ENCODE results near the gene PILRA. TPM values are rescaled to one million over a fixed set of nuclear protein-coding genes. Genes with fewer than 3 reads are reported as not detected.
A peak's percentile ranks its signal among the peaks of the same experiment; 100 is the strongest.

The PILRA gene
- total RNA-seq, 1 donor: 2.2 TPM

DNA sequence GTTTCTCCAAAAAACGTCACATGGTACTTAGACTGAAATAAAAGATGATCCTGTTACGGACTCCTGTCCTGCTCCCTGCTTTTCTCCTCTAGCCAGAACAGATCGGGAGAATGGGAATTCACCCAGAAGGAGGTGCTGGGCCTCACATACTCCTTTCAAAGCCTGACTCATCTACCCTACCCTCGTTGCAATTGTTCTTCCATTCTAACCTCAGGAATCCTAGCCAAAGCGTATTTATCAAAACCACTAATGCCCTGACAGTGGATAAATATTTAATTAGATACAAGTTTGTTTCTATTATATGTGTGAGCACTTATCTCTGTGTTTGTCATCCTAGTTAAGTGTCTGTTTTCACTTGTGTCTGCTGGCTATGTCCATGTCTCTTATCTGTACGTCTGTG lies 33.5 kb downstream of the PILRA start:
- DNase-seq (ENCODE audit: low read depth in 2 of 3, low spot score in 2 of 3): no peak

DNA sequence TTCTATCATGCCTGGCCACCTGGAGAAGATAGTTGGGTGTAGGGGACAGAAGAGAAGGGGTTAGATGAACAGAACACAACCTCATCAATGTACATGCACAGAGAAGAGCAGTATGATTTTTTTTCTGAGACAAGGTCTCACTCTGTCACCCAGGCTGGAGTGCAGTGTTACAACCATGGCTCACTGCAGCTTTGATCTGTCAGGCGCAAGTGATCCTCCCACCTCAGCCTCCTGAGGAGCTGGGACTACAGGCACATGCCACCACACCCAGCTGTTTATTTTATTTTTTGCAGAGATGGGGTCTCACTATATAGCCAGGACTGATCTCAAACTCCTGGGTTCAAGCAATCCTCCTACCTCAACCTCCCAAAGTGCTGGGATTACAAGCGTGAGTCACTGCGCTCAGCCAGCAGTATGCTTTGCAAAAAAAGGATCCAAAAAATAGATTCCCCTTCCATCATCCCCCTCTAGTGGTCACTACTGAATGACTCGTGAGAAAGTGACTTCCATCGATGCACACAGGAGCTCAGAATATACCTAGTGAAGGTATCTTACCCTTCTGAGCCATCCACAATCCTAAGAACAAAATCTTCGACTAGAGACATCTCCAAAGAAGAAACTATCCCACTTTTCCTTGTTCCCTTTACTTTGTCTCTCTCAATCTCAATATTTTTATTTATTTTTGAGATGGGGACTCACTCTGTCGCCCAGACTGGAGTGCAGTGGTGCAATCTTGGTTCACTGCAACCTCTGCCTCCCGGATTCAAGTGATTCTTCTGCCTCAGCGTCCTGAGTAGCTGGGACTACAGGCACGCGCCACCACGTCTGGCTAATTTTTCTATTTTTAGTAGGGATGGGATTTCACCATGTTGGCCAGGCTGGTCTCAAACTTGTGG lies 34.2 kb downstream of the PILRA start:
- peak; percentile 31 to 79 (median 70) for DNase-seq (ENCODE audit: low read depth in 2 of 3, low spot score in 2 of 3)

DNA sequence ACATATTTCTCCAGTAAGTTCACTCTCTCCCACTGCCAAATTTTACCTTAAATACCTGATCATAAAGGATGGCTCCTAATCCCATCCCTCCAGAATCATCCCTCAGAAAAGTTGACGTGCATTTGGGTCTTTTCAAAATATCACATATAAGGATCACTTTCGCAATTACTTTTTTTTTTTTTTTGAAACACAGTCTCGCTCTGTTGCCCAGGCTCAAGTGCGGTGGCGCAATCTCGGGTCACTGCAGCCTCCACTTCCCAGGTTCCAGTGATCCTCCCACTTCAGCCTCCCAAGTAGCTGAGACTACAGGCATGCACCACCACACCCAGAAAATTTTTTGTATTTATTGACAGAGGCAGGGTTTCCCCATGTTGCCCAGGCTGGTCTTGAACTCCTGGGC lies 37.8 kb downstream of the PILRA start:
- no peak for DNase-seq (ENCODE audit: low read depth in 2 of 3, low spot score in 2 of 3)

DNA sequence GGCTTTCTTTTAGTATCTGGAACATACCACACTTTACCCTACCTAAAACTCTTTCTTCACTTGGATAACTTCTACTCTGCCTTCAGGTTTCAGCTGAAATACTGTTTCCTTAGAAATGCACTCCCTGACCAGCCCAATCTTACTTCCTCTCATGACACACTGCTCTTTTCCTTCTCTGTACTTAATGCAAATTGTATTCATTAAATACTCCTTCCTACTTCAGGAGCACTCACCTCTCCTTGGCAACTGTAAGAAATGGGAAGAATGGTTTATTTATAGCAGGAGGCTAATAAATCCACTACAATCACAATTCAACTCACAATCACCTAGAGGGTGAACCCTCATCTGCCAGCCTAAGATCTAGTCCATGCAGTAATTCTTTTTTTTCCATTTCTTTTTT lies 40.1 kb downstream of the PILRA start:
- DNase-seq (ENCODE audit: low read depth in 2 of 3, low spot score in 2 of 3): no peak

DNA sequence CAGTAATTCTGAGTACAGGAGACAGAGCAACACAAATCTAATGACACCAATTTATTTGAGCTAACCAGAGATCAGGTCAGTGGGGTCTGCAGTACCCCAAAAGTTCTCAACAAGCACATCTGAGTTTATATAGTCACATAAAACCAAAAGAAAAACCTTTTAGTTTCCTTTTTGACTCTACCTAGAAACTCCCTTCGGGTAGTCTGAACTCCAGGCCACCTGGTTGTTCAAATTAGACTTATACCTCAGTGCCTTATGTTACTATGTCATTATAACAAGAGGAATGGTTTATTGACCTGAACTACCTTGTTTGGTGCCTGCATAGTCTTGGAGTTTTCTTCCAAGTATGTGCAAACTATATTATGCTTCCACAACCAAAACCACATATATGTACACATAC lies 40.6 kb downstream of the PILRA start:
- DNase-seq (ENCODE audit: low read depth in 2 of 3, low spot score in 2 of 3): no peak

DNA sequence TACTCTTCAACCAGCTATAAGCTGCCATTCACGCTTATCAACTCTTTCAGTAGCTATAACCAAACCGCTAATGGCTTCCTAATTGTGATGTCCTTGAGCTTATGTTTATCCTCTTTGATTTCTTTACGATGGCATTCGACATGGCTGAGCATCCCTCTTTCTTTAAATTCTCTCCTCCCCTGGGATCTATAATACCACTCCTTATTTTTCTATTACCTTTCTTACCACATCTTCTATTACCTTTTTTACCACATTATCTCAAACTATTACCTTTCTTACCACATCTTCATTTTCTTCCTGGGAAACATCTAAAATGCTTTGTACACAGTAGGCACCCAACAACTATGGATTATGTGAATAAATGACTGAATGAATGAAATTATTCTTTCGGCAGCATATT lies 42.2 kb downstream of the PILRA start:
- no peak for DNase-seq (ENCODE audit: low read depth in 2 of 3, low spot score in 2 of 3)

DNA sequence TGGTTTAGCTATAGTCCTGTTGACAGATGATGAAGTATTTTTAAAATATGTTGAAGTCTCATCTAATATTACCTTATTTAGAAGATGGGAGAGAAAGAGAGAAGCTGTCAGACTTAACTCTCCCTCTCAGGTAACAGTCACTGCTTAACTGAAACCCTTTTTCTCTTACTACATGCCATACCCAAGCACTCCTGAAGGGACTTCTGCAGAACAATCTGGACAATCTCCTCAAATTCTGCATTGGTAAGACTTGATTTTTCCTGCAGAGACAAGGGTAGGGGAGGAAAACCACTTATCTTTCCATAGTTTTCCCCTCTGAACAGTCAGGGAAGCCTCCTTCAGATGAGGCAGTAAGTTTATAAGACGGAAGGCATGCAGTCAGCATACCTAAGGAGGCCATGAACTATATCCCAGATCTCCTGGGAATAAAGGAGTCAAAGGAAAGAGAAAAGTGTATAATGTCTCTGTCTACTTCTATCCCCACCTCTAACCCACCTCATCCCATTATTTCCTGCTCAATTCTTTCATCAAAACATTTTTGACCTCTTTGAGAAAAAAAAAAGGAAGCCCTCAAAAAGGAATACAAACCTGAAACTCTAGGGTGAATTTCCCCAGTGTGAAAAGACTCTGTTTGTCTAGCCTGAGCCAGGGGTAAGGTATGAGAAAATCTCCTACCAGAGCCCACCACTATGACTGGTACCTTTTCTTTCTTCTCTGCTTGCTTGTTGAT lies 45.8 kb downstream of the PILRA start:
- no peak for DNase-seq (ENCODE audit: low read depth in 2 of 3, low spot score in 2 of 3)

DNA sequence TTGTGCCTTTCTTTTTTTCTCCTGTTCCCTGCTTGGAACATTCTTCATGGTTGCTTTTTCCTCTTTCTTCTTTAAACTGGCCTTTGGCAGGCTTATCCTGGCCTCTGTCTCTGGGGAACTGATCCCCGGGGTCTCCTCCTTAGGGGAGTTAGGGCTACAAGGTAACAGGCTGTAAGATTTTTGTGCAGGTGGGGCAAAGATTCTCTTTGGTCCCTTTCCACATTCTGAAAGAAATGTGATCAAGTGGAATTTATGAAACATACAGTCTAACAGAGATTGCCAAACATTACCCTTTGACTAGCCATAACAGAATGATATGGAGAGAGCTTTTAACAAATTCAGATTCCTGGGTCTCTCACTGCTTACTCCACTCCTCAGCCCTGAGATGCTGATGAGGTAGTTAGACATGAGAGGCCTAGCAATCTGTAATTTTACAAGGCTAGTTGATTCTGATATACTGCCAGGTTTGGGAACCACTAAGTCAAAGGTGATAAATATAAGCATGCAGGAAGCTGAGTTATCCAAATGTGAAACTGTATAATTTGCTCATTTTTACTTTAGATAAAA lies 46.5 kb downstream of the PILRA start:
- no peak for DNase-seq (ENCODE audit: low read depth in 2 of 3, low spot score in 2 of 3)

DNA sequence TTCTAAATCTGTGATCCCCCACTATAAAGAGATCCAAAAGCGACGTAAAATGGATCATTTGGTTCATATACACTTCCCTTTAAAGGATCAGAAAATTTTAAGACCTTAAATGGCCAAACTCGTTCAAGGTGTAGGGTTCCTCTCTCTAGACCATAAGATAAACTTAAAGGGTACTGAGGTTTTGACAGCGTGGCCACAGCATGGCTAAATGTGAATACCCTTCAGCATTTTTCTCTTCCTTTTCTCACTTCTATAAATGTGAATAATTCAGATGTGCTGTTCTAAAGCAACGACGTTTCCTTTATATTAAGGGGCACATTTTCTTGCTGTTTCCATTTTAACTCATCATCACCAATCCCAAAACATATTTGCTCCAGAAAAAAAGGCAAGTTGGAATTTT lies 50.0 kb downstream of the PILRA start:
- no peak for DNase-seq (ENCODE audit: low read depth in 2 of 3, low spot score in 2 of 3)

DNA sequence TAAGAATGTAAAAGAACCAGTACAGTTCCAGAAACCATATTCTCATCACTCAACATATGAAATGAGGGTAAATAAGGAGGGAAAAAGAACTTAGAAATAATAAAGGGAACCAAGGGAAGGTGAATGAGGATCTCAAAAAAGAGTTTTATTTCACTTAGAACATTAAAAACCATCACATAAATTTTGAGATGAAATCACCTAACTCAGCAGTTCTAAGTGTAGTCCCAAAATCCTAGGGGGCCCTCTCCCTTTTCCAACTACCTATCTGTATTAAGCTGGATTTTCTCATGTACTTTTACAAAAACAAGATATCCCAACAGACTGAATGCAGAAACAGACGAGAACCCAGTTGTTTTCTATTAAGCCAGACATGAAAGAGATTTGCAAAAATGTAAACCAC lies 52.1 kb downstream of the PILRA start:
- DNase-seq (ENCODE audit: low read depth in 2 of 3, low spot score in 2 of 3): no peak

DNA sequence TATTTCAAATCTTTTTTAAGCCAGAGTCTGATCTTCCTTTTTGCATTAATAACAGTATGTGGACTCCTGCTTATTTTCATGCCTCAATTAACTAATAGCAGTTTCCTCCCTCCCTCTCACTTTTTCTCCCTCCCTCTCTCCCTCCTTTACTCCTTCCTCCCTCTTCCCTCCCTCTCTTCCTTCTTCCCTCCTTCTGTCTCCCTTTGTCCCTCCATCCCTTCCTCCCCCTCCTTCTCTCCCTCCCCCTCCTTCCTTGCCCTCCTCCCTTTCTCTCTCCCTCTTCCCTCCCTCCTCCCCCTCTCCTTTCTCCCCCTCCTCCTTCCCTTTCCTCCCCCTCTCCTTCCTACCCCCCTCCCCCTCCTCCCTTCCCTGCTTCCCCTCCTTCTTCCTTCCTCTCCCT lies 53.2 kb downstream of the PILRA start:
- DNase-seq (ENCODE audit: low read depth in 2 of 3, low spot score in 2 of 3): no peak

DNA sequence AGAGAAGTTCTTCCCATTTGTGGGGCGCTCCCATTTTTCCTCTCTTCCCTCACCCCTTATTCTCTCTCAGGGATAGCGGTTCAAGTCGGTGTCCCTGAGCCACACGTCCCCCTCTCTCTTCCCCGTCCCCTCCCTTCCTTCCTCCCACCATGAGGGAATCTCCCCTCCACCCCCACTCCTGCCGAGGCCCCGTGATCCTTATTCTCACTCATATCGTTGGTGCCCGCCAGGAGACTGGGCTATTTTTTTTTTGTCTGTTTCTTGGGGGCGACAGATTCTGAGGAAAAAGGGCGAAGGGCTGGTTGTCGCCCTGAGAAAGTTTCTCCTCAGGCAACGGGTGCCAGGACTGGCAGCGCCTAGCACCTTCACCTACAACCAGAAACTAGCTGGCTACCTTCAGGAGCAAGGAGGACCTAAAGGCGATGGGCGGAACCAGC lies 54.5 kb downstream of the PILRA start:
- DNase-seq (ENCODE audit: low read depth in 2 of 3, low spot score in 2 of 3): no peak

DNA sequence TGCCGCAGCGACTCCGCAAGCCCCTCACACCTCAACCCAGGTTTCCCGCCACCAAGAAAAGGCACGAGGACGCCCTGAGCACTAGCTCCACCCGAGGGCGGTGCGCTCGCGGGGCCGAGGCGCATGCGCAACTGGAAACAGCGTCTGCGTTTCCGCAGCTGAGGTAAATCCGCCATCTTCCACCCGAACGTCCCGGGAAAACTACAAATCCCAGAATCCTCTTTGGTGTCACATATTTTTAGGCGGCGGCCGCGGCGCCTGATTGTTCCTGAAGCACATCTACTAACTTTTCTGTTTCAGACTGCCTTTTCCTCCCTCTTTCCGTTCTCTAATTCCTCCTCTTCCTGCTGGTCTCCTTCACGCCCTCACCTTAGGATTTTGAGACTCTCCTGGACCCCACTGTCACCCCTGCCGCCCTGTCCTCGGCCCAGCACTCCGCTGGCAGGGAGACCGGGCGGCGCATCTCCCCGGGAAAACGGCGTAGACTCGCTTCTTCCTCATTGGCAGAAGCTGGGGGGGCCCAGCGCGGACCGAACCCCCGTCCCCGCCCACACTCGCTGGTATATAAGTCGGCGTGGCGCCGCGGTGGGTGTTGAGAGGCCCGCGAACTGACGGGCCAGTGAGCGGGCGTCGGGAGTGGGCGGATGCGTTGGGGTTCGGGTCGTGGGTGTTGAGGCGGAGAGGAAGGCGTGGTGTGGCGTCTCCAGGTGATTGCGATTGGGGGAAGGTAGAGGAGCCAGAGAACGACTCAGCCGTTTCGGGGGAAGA lies 55.1 kb downstream of the PILRA start, which contains the start of gene ZCWPW1:
TSS of gene ZCWPW1 (minus strand) at position 505 of the 768 bp plus-strand sequence. CDS start 8,054 bp downstream, outside the sequence.
- DNase-seq (ENCODE audit: low read depth in 2 of 3, low spot score in 2 of 3): peak; percentile 95 to 98 (median 97)

DNA sequence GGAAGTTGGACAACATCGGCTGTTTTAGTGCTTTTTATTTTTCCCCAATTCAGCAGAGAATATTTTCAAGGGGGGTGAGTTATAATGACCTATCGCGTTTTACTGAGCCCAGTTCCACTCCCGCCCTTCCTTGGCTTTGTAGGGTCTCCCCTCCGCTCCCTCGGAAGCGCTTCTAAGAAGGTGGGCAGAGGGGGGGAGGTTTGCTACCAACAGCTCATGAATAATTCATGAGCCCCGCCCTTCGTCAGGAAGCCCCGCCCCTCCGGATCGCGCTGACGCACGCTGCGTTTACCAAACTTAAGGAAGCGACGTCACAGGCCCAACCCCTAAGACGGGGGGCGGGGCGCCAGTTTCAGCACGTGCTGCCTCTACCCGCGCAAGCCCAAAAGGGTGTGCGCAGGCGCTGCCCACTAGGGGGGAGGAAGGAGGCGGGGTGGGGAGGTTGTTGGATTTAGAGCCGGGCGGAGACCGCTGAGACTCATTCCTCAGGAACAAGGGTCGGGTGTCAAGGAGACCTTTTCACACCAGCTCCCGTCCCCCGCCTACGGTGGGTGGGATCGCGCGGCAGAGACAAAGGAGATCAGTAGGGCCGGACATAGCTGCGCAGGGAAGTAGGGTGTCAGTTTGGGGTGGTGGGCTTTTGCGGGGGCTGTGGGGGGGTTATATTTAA lies 55.8 kb downstream of the PILRA start:
- DNase-seq (ENCODE audit: low read depth in 2 of 3, low spot score in 2 of 3): peak; percentile 99 to 100 (median 100)

DNA sequence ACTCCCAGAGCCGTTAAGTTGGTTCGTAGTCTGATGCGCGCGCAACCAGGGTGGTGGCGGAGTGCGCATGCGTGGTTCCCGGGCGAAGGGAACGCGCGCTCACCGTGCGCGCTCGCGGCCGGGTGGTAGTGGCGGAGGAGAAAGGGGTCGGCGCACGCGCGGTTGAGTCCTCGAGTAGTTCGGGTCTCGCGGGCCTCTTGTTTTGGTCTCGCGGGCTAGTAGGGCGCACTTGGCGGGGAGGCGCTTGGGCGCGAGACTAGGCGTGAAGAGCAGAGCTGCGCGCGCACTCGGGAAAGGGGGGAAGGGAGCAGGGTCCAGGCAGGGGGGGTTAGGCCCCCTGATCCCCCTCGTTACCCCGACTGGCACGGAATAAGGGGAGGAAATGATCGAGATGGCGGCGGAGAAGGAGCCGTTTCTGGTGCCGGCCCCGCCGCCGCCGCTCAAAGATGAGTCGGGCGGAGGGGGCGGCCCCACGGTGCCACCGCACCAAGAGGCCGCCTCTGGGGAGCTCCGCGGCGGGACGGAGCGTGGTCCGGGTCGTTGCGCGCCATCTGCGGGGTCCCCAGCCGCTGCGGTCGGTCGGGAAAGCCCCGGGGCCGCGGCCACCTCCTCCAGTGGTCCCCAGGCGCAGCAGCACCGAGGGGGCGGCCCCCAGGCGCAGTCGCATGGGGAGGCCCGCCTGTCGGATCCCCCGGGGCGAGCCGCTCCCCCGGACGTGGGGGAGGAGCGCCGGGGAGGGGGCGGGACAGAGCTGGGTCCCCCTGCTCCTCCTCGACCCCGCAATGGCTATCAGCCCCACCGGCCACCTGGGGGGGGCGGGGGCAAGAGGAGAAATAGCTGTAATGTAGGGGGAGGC lies 56.6 kb downstream of the PILRA start, which contains the start of gene MEPCE:
TSS of gene MEPCE (plus strand) at position 195 of the 856 bp plus-strand sequence. CDS start at position 383, 188 bp downstream.
- DNase-seq (ENCODE audit: low read depth in 2 of 3, low spot score in 2 of 3): peak; percentile 90 to 98 (median 97)

DNA sequence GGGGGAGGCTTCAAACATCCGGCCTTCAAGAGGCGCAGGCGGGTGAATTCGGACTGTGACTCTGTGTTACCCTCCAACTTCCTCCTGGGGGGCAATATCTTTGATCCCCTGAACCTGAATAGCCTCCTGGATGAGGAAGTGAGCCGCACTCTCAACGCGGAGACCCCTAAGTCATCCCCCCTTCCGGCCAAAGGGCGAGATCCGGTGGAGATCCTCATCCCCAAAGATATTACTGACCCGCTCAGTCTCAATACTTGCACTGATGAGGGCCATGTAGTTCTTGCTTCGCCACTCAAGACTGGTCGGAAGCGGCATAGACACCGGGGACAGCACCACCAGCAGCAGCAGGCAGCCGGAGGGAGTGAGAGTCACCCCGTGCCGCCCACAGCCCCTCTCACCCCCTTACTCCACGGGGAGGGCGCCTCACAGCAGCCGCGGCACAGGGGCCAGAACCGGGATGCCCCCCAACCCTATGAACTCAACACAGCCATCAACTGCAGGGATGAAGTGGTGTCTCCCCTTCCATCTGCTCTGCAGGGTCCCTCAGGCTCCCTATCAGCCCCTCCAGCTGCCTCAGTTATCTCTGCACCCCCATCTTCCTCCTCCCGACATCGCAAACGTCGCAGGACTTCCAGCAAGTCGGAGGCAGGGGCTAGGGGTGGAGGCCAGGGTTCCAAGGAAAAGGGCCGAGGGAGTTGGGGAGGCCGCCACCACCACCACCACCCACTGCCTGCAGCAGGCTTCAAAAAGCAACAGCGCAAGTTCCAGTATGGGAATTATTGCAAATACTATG lies 57.4 kb downstream of the PILRA start:
- no peak for DNase-seq (ENCODE audit: low read depth in 2 of 3, low spot score in 2 of 3)

DNA sequence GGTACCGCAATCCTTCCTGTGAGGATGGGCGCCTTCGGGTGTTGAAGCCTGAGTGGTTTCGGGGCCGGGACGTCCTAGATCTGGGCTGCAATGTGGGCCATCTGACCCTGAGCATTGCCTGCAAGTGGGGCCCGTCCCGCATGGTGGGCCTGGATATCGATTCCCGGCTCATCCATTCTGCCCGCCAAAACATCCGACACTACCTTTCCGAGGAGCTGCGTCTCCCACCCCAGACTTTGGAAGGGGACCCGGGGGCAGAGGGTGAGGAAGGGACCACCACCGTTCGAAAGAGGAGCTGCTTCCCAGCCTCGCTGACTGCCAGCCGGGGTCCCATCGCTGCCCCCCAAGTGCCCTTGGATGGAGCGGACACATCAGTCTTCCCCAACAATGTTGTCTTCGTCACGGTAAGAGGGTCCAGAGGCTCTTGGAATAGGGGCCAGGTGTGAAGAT lies 58.0 kb downstream of the PILRA start:
- no peak for DNase-seq (ENCODE audit: low read depth in 2 of 3, low spot score in 2 of 3)

DNA sequence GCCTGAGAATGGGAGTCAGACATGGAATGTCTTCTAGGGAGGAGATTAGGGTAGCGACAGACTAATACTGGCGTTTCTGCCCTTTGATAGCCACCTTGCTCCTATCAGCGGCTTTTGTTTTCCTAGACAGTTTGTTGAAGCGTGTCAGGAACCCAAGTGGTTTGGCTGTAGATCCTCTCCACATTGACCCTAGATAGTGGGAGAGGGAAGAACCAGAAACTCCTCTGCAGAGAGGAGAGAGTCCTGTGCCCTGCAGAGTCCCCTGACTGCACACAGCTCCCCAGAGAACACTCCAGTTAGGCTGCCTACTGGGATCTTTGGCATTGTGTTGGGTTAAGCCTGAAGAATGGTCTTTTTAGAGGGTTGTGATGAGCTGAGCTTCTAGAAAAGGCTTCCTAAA lies 58.8 kb downstream of the PILRA start:
- no peak for DNase-seq (ENCODE audit: low read depth in 2 of 3, low spot score in 2 of 3)

Data from hematopoietic multipotent progenitor cell (in vitro differentiated cells).